GM12891 (cell line): Measurements from ENCODE around the gene MDN1.
"Not testable (repeated sequence)": the region's sequence is repeated elsewhere in the genome, so short reads cannot be mapped to it uniquely, and the experiment has no call there.

Source experiments
- DNase-seq: peaks from one replicate; pipeline ENCODE4 v3.0.0; 2011; ENCODE audit warnings: low spot score; ENCODE audit not compliant: insufficient read length
- FAIRE-seq: peaks from 2 replicates; lab custom pipeline; 2011; peaks lifted over from hg19 to GRCh38; lab: Jason Lieb, UNC
- PAX5 ChIP-seq: IDR thresholded peaks from 2 replicates; pipeline ENCODE4 v1.6.1; 2011; ENCODE audit warnings: low read length, moderate library complexity, mild to moderate bottlenecking; ENCODE audit not compliant: insufficient read depth, severe bottlenecking
- POLR2A ChIP-seq: IDR thresholded peaks from 2 replicates; pipeline ENCODE4 v1.6.1; 2011; ENCODE audit warnings: low read depth, low read length, control low read depth
- POLR2AphosphoS5 ChIP-seq: IDR thresholded peaks from 2 replicates; pipeline ENCODE4 v1.6.1; 2011; ENCODE audit warnings: low read depth, low read length, control low read depth
- POU2F2 ChIP-seq: IDR thresholded peaks from 2 replicates; pipeline ENCODE4 v1.6.1; 2011; ENCODE audit warnings: low read depth, mild to moderate bottlenecking, control low read depth, low read length, moderate library complexity
- SPI1 ChIP-seq: IDR thresholded peaks from 2 replicates; pipeline ENCODE4 v1.6.1; 2011; ENCODE audit warnings: low read depth, low read length, control low read depth
- TAF1 ChIP-seq: IDR thresholded peaks from 2 replicates; pipeline ENCODE4 v1.6.1; 2011; ENCODE audit warnings: low read depth, low read length, control low read depth

Gene MDN1

DNA sequence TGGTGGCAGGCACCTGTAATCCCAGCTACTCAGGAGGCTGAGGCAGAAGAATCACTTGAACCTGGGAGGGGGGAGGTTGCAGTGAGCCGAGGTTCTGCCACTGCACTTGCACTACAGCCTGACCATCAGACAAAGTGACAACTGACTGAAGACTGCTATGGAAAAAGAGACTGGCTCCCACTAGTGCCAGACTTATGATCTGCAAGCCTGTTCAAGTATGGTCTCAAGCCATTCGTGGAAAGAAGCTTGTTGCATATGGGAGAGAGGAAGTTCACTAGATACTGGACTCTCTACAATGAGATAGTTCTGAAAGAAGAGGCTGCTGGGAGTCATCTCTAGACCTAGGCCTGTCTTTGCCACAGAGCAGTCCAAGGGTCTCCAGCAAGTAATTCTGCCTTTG, 26.7 kb downstream of the MDN1 start:
- peak; percentile 25 for DNase-seq
- peak; percentile 92 for FAIRE-seq
- TF ChIP-seq POU2F2 = no peak
- TF ChIP-seq PAX5 = no peak
- no peak for TF ChIP-seq POLR2A
- TF ChIP-seq POLR2AphosphoS5 = no peak
- no peak for TF ChIP-seq TAF1
- peak; percentile 41; the same call in 1 of the 2 replicates for TF ChIP-seq SPI1

DNA sequence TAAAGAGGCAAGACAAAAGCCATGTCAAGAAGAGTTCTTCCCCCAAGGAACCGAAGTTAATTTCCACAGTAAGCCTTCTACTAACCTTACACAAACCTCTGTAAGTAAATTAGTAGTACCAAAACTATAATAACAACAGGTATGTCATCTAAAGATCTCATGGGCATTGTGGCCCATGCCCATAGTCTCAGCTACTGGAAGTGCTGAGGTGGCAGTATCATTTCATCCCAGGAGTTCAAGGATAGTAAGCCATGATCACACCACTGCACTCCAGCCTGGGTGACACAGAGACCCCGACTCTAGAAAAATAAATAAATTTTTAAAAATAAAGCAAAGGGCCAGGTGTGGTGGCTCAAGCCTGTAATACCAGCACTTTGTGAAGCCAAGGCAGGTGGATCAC, 29.2 kb downstream of the MDN1 start:
- FAIRE-seq (no peak), DNase-seq (no peak)
- TF ChIP-seq TAF1 (no peak), POLR2AphosphoS5 (no peak), POLR2A (no peak), PAX5 (no peak), SPI1 (no peak), POU2F2 (no peak)

DNA sequence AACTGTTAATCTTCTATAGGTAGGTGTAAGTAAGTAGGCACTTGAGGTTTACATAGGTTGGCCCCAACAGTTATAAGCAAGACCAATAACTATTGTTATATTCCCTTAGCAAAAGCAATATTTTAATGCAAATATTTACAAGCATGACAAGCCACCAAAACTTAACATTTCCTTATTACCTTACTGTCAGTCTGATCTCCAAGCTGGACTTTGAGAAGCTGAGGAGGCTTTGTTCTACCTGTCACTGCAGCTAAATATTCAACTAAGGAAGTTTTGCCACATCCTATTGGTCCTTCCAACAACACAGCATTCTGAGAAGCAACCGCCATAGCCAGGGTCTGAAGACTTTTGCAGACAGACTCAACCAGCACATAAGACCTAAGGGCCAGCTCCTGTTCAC, 29.6 kb downstream of the MDN1 start:
- no peak for DNase-seq
- no peak for FAIRE-seq
- TF ChIP-seq POLR2AphosphoS5 = no peak
- no peak for TF ChIP-seq TAF1
- TF ChIP-seq SPI1 = no peak
- no peak for TF ChIP-seq PAX5
- no peak for TF ChIP-seq POU2F2
- TF ChIP-seq POLR2A = no peak

- no peak for TF ChIP-seq TAF1
- no peak for TF ChIP-seq POU2F2
- TF ChIP-seq POLR2A = no peak
- TF ChIP-seq POLR2AphosphoS5 = no peak
- no peak for TF ChIP-seq SPI1
- no peak for TF ChIP-seq PAX5
- no peak for DNase-seq
- no peak for FAIRE-seq
Measured at GRCh38 chr6:89787660-89788328, 31.8 kb downstream of the MDN1 start.

- no peak for FAIRE-seq
- no peak for DNase-seq
- no peak for TF ChIP-seq POLR2AphosphoS5
- TF ChIP-seq POLR2A = no peak
- no peak for TF ChIP-seq TAF1
- TF ChIP-seq SPI1 = no peak
- TF ChIP-seq PAX5 = no peak
- no peak for TF ChIP-seq POU2F2
Measured at GRCh38 chr6:89786970-89787369, 32.6 kb downstream of the MDN1 start.

- no peak for FAIRE-seq
- DNase-seq = no peak
- no peak for TF ChIP-seq TAF1
- no peak for TF ChIP-seq SPI1
- no peak for TF ChIP-seq POU2F2
- TF ChIP-seq POLR2A = no peak
- TF ChIP-seq PAX5 = no peak
- no peak for TF ChIP-seq POLR2AphosphoS5
Measured at GRCh38 chr6:89784838-89785237, 34.8 kb downstream of the MDN1 start.

DNA sequence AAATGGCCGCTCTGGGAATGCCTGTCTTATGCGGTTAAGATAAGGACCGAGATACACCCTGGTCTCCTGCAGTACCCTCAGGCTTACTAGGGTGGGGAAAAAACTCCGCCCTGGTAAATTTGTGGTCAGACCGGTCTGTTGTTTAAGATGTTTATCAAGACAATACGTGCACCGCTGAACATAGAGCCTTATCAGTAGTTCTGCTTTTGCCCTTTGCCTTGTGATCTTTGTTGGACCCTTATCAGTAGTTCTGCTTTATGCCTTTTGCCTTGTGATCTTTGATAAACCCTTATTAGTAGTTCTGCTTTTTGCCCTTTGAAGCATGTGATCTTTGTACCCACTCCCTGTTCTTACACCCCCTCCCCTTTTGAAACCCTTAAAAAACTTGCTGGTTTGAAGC, 36.3 kb downstream of the MDN1 start:
- FAIRE-seq, DNase-seq: not testable (repeated sequence)

DNA sequence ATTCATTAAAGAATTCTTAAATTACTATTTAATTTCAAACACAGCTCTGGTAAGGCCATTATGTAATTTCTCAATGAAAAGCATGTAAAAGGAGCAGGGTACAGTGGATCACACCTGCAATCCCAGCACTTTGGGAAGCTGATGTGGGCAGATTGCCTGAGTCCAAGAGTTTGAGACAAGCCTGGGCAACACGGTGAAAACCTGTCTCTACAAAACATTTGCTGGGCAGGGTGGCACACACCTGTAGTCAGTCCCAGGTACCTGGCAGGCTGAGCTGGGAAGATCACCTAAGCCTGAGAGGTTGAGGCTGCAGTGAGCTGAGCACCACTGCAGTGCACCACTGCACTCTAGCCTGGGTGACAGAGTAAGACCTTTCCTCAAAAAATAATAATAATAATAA, 37.4 kb downstream of the MDN1 start:
- DNase-seq = no peak
- TF ChIP-seq POU2F2 (no peak), PAX5 (no peak), POLR2A (no peak), POLR2AphosphoS5 (no peak), TAF1 (no peak), SPI1 (no peak)
- no peak for FAIRE-seq

DNA sequence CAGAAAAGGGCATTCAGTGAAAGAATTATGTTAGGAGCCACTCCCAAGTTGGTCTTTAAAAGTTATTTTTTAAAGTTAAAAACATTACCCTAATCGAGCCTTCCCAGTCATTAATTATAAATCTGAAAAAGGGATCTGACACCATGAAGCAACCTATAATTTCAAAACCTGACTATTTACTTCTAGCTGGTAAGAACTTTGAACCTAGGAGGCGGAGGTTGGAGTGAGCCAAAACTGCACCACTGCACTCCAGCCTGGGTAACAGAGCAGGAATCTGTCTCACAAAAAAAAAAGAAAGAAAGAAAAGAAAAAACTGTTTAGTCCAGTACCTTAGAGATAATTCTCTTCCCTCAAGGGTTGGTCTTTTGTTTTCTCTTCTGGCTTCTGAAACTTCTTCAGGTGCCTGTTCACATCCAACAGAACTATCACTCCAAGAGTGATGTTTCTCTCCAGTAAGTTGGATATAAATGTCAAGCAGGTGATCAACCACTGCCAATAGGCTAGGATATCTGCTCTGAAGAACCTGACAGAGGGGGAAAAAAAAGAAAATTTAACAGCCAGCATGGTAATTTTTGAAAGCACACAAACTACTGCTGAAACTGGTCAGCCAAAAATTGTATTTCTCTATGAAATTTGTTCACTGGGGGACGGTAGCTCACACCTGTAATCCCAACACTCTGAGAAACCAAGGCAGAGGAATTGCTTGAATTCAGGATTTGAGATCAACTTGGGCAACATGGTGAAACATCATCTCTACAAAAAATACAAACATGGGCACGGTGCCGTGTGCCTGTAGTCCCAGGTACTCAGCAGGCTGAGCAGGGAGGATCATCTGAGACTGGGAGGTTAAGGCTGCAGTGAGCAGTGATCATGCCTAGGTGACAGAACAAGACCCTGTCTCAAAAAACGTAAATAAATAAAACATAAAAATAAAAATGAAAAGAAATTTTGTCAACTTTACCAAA, 38.2 kb downstream of the MDN1 start:
- DNase-seq (no peak), FAIRE-seq (no peak)
- TF ChIP-seq TAF1 (no peak), SPI1 (no peak), POU2F2 (no peak), POLR2AphosphoS5 (no peak), PAX5 (no peak), POLR2A (no peak)
